HG02884 (cell line): Measurements from ENCODE around the gene ZFPM1.
"Not testable (repeated sequence)": the region's sequence is repeated elsewhere in the genome, so short reads cannot be mapped to it uniquely, and the experiment has no call there.

Experiments used
- ATAC-seq: cut with Tn5 transposase; IDR thresholded peaks from one replicate; pipeline ENCODE4 v1.9.1; 2021; ENCODE audit warnings: mild to moderate bottlenecking, moderate library complexity; ENCODE audit not compliant: unreplicated experiment

The ZFPM1 gene

GRCh38 chr16:88464447-88465318 is 11.6 kb downstream of the ZFPM1 start:
- no peak for ATAC-seq

GRCh38 chr16:88465387-88465983 is 12.4 kb downstream of the ZFPM1 start:
- ATAC-seq = no peak

- ATAC-seq = no peak
Observed at GRCh38 chr16:88466175-88466862, 13.2 kb downstream of the ZFPM1 start.

GRCh38 chr16:88466949-88467348 is 13.9 kb downstream of the ZFPM1 start:
- ATAC-seq = no peak

GRCh38 chr16:88467541-88467944 is 14.5 kb downstream of the ZFPM1 start:
- ATAC-seq = no peak

- ATAC-seq = no peak
Observed at GRCh38 chr16:88468275-88469129, 15.4 kb downstream of the ZFPM1 start.

- ATAC-seq = no peak
Observed at GRCh38 chr16:88469615-88470395, 16.7 kb downstream of the ZFPM1 start.

- ATAC-seq = not testable (repeated sequence)
Observed at GRCh38 chr16:88470396-88470680, 17.3 kb downstream of the ZFPM1 start.

GRCh38 chr16:88470696-88471095 is 17.6 kb downstream of the ZFPM1 start:
- ATAC-seq = not testable (repeated sequence)

GRCh38 chr16:88471115-88471514 is 18.0 kb downstream of the ZFPM1 start:
- no peak for ATAC-seq

GRCh38 chr16:88471575-88471974 is 18.5 kb downstream of the ZFPM1 start:
- ATAC-seq = no peak

GRCh38 chr16:88472069-88472468 is 19.0 kb downstream of the ZFPM1 start:
- ATAC-seq = no peak

- no peak for ATAC-seq
Observed at GRCh38 chr16:88472637-88473205, 19.6 kb downstream of the ZFPM1 start.

- ATAC-seq = no peak
Observed at GRCh38 chr16:88473666-88474534, 20.8 kb downstream of the ZFPM1 start.

GRCh38 chr16:88475037-88475436 is 22.0 kb downstream of the ZFPM1 start:
- ATAC-seq = no peak

GRCh38 chr16:88476203-88476602 is 23.1 kb downstream of the ZFPM1 start:
- ATAC-seq = no peak

GRCh38 chr16:88476817-88477397 is 23.8 kb downstream of the ZFPM1 start:
- ATAC-seq = no peak

- ATAC-seq = no peak
Observed at GRCh38 chr16:88477631-88478519, 24.8 kb downstream of the ZFPM1 start.
